HG03354 (cell line): ENCODE measurements around the gene CST9.

Experiments
- ATAC-seq: cut with Tn5 transposase; IDR thresholded peaks from one replicate; pipeline ENCODE4 v1.9.1; 2021; ENCODE audit warnings: mild to moderate bottlenecking; ENCODE audit not compliant: unreplicated experiment, poor library complexity, severe bottlenecking

CST9 gene

GRCh38 chr20:23565503-23566045, 40.1 kb downstream of the CST9 start:
- no peak for ATAC-seq

GRCh38 chr20:23564927-23565326, 40.8 kb downstream of the CST9 start:
- ATAC-seq: no peak

- ATAC-seq: no peak
Measured at GRCh38 chr20:23562721-23563342, 42.9 kb downstream of the CST9 start.

GRCh38 chr20:23554401-23554800, 51.3 kb downstream of the CST9 start:
- ATAC-seq: no peak
